Measurements from ENCODE around the gene CAPN15. TPM values are rescaled to one million over a fixed set of nuclear protein-coding genes. Genes with fewer than 3 reads are reported as not detected.

CAPN15 gene
- polyA plus RNA-seq, 3 donors, result 3.4 to 42.6 (median 3.9) TPM

GRCh38 chr16:507996-508395 is 19.5 kb upstream of the CAPN15 start:
- no peaks in the 10 kb centered on the region for H3K36me3 ChIP-seq (replicated peaks in 1 of 2; ENCODE audit: control insufficient read depth in 1 of 2, insufficient read depth in 2 of 2, low read length in 2 of 2)

GRCh38 chr16:508884-509736 is 18.4 kb upstream of the CAPN15 start:
- DNase-seq, result no peak
- H2AFZ ChIP-seq (ENCODE audit: insufficient read depth, low read depth, low read length, poor library complexity, severe bottlenecking), result no peak overlapping the region
- H3K36me3 ChIP-seq (replicated peaks in 1 of 2; ENCODE audit: control insufficient read depth in 1 of 2, insufficient read depth in 2 of 2, low read length in 2 of 2), result no peaks in the 10 kb centered on the region
- Mint-ChIP-seq H3K36me3 (peaks cover 2 to 5% of the 10 kb centered on the region in 2 donors), H3K27me3 (ENCODE audit: low read depth in 3 of 3) (no peaks in the 10 kb centered on the region), H3K4me1 (no peaks in the 10 kb centered on the region), H3K9me3 (peaks cover 0 to 3% (median 0%) of the 10 kb centered on the region in 7 donors), H3K4me3 (no peak overlapping the region), H3K27ac (no peak overlapping the region)
- H3K4me1 ChIP-seq (ENCODE audit: control insufficient read depth in 1 of 2, insufficient read depth in 2 of 2, low read length in 2 of 2), result no peaks in the 10 kb centered on the region
- no peaks in the 10 kb centered on the region for H3K9me3 ChIP-seq (replicated peaks in 1 of 2; ENCODE audit: control insufficient read depth in 1 of 2, insufficient read depth in 1 of 2, low read length in 2 of 2)
- intact Hi-C loops (cut with micrococcal nuclease), result no loop called here
- no peak overlapping the region for H3K4me2 ChIP-seq (replicated peaks; ENCODE audit: extremely low read depth, low read length, poor library complexity, severe bottlenecking)
- H3K27me3 ChIP-seq (ENCODE audit: control insufficient read depth in 2 of 2, insufficient read depth in 2 of 2, low read length in 2 of 2), result no peaks in the 10 kb centered on the region
- no peaks in the 10 kb centered on the region for H3K79me2 ChIP-seq (ENCODE audit: insufficient read depth, low read length)
- no peak for TF ChIP-seq CTCF (IDR thresholded peaks at IDR 0.05)
- no peak overlapping the region for H3K4me3 ChIP-seq (replicated peaks in 1 of 3; ENCODE audit: low read depth in 2 of 3, low read length in 3 of 3)
- H3K27ac ChIP-seq (ENCODE audit: low read depth in 1 of 2, low read length in 2 of 2), result no peak overlapping the region
- 73% methylated on average over 16 of the region's 18 CpGs for WGBS (ENCODE audit: insufficient coverage)
- no peak overlapping the region for H3K9ac ChIP-seq (ENCODE audit: insufficient read depth, low read length, poor library complexity, severe bottlenecking)
- no peaks in the 10 kb centered on the region for H4K20me1 ChIP-seq (ENCODE audit: insufficient read depth, low read length)

More at GRCh38 chr16:507996-508395, 19.5 kb upstream of the CAPN15 start:
- H2AFZ ChIP-seq (ENCODE audit: insufficient read depth, low read depth, low read length, poor library complexity, severe bottlenecking), result no peak overlapping the region
- Mint-ChIP-seq H3K9me3 (peaks cover 0 to 3% (median 0%) of the 10 kb centered on the region in 7 donors), H3K27ac (no peak overlapping the region), H3K36me3 (peaks cover 2 to 5% of the 10 kb centered on the region in 2 donors), H3K4me3 (no peak overlapping the region), H3K27me3 (ENCODE audit: low read depth in 3 of 3) (no peaks in the 10 kb centered on the region), H3K4me1 (no peaks in the 10 kb centered on the region)
- 87% methylated on average over 3 of the region's 6 CpGs for WGBS (ENCODE audit: insufficient coverage)
- H3K4me3 ChIP-seq (replicated peaks in 1 of 3; ENCODE audit: low read depth in 2 of 3, low read length in 3 of 3), result no peak overlapping the region
- no peak for TF ChIP-seq CTCF (IDR thresholded peaks at IDR 0.05)
- no peaks in the 10 kb centered on the region for H3K27me3 ChIP-seq (ENCODE audit: control insufficient read depth in 2 of 2, insufficient read depth in 2 of 2, low read length in 2 of 2)
- no peaks in the 10 kb centered on the region for H3K9me3 ChIP-seq (replicated peaks in 1 of 2; ENCODE audit: control insufficient read depth in 1 of 2, insufficient read depth in 1 of 2, low read length in 2 of 2)
- no peaks in the 10 kb centered on the region for H3K79me2 ChIP-seq (ENCODE audit: insufficient read depth, low read length)
- intact Hi-C loops (cut with micrococcal nuclease), result no loop called here
- H3K9ac ChIP-seq (ENCODE audit: insufficient read depth, low read length, poor library complexity, severe bottlenecking), result no peak overlapping the region
- H3K4me2 ChIP-seq (replicated peaks; ENCODE audit: extremely low read depth, low read length, poor library complexity, severe bottlenecking), result no peak overlapping the region
- H4K20me1 ChIP-seq (ENCODE audit: insufficient read depth, low read length), result no peaks in the 10 kb centered on the region
- no peak overlapping the region for H3K27ac ChIP-seq (ENCODE audit: low read depth in 1 of 2, low read length in 2 of 2)
- no peaks in the 10 kb centered on the region for H3K4me1 ChIP-seq (ENCODE audit: control insufficient read depth in 1 of 2, insufficient read depth in 2 of 2, low read length in 2 of 2)
- no peak for DNase-seq

All from CD14-positive monocyte (primary cell).